ENCODE data around the gene PALMD.

Gene PALMD

DNA sequence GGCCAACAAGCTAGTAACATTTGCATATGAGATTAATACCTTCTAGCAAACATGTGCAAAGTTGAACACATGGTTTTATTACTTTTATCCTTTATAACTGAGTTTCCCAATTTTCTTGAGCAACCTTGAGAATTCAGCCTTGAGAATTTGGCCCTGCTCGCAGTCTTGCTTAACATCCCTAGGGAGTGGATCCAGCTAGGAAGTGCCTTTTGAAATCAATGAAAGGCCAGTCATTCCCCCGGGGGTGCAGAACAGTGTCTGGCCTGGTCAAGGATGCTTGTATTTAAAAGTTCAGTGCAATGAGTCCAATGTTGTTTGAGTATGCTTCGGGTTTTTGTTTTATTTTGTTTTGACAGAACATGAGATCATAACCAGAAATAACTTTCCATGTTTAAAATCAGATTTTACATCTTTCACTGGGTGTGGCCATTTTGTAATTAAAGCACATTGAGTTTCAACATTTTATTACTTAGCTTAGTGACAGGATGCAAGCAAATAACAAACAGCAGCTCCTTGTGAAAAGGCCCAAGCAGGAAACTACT is 16.7 kb downstream of the PALMD start:
- DNase-seq: no peak

DNA sequence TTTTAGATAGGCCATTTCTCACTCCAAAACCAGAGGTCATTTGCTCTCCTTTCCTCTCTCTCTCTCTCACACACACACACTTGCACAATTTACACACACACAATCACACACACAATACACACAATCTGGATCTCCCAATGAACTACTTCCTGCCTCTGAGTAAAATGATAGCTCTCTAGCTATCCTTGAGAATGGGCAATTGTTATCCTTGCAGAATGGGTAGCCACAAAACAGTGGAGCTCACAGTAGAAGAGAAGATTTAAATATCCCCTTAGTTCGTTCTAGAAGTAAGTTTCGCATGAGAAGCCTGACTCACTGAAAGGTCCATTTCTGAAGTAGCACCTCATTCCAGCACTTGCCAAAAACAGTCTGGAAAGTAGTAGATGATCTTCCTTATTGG is 17.6 kb downstream of the PALMD start:
- no peak for DNase-seq

DNA sequence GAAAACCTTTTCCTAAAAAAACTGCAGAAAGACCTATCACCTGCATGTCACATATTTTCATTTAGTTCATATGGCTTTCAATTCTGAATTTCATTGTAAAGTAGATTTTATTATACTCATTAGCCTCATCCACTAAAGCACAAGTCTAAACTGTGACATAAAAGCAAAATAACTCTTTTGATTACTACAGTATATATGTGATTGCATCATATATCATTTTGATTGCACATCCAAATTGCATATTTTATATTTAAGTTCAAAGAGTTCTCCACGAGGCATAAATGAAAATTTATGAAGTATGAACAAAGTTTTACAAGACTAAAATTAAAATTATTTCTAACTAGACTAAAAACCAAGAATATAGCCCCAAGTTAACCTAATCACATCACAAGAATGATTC is 19.3 kb downstream of the PALMD start:
- no peak for DNase-seq

DNA sequence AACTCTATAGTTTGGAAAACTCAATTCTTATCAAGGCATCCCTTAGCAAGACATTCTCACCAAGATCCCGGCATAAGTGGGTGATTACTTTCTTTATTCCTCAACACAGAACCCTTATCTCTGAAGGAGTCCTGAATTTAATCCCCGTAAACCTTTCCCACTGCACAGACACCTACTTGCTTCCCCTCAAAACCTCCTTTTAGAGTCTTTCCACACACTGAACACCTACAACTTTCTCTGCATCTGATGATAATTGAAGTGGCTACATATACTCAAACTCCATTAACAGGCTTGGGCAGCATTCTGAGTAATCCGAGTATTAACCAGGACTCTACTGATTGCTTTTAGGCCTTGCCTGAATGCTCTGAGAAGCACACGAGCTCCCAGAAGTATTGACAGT is 23.5 kb downstream of the PALMD start:
- DNase-seq: no peak

GRCh38 chr1:99669821-99670220 is 23.9 kb downstream of the PALMD start:
- no peak for DNase-seq

- no peak for DNase-seq
Observed at GRCh38 chr1:99670583-99670982, 24.7 kb downstream of the PALMD start.

- DNase-seq: no peak
Observed at GRCh38 chr1:99672038-99672437, 26.1 kb downstream of the PALMD start.

- no peak for DNase-seq
Observed at GRCh38 chr1:99672530-99673213, 26.8 kb downstream of the PALMD start.

DNA sequence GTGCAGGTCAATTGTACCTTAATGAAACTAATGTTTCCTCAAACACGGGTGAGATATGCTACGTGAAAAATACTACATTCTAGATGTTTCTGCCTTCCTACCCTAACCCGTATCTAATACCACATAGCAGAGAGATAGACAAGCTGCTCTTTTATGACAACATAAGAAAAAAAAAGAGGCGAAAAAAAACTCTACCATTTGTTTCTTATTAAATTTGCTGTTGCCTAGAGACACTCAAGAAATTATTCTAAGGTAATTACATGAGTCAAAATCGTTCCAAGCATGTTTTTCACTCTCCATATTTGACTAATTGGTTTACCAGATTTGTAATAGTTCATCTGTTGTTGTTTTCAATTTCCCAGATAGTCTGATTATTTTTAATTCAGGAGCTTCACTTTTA is 27.4 kb downstream of the PALMD start:
- no peak for DNase-seq

DNA sequence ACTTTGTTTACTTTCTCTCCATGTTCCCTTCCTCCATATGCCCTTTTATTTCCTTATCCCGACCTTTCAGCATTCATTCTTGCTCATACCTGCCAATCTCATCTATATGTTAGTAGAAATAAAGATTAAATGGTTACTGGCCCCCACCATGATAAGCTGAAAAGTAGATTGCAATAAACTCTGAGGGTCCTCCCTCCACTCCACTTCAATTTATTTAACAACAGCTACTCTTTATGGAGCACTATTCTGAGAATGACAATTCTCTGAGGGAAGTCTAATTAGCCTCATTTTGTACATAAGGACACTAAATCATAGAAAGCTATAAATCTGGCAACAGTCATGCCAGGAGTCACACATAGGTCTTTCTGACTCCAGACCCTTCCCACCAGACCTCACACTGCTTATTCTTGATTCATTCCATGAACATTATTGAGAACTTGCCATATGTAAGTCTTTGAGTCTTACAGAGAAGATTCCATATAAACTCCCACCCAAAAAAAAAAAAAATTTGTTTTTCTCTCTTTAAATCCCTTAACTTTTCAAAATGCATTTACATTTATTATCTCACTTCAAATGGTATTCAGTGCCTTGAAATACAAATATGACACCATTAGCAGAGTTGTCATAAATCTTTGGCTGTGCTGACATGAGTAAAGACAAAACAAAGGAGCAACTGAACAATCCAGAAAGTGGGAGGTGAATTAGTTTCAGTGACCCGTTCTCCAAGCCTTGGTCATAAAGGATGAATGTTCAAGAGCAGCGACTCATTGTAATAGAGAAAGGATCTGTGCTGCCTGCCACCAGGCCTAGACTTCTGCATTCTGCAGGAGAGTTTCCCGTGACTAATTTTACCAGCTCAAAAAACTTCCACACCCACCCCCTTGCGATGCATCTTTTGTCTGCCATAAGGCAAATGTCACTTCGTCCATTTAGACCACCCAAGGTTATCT is 28.5 kb downstream of the PALMD start:
- DNase-seq: no peak

DNA sequence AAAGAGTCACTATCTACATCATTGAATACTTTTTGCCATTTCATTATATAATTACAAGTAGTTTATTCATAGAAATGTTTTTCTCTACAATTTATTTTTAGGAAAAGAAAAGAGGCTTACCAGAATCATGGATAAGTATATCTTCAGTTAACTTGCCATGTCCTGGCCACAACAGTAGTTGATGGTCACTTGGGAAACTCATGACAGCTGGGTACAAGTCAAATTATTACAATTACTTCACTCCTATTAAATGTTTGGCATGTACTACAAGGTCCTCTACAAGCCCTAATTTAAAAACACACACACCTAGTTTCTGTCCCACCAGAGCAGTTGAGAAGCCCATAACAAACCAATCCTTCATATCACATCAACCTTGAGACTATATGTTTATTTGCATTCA is 29.4 kb downstream of the PALMD start:
- no peak for DNase-seq

GRCh38 chr1:99675994-99676393 is 30.1 kb downstream of the PALMD start:
- no peak for DNase-seq

DNA sequence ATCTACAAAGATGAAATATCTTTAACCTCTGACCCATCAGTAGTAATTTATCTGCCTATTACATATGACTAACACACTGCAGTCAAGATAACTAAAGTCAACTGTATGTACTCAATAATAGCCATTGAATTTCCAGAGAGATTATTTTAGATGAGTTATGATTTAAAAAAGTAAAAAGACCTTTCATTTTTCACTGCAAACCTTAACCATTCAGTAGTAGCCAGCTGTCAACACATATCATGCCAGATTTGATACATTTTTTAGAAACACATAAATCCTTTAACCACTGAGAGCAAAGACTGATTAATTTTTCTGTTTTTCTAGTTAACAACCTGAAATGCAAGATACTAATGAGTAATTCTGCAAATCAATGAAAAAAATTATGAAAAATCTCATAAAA is 31.0 kb downstream of the PALMD start:
- DNase-seq: no peak

- DNase-seq: no peak
Observed at GRCh38 chr1:99677416-99677815, 31.5 kb downstream of the PALMD start.

DNA sequence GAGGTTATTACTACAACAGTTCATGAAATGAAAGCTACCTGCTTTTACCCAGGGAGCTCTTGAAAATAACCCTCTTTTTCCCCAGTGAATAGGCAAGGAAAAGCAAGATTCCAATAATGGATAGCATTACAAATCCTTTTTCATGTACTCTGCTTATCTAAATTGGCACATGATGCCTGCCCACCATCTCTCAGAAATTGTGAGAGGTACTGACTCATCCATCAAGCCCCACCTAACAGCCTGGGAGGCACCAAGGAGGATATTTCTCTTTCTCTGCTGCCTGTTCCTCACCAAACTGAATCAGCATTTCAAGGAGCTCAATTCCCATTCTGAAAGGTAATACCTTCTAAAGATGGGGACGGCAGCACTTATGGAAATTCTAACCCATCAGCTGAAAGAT is 34.4 kb downstream of the PALMD start:
- DNase-seq: no peak

DNA sequence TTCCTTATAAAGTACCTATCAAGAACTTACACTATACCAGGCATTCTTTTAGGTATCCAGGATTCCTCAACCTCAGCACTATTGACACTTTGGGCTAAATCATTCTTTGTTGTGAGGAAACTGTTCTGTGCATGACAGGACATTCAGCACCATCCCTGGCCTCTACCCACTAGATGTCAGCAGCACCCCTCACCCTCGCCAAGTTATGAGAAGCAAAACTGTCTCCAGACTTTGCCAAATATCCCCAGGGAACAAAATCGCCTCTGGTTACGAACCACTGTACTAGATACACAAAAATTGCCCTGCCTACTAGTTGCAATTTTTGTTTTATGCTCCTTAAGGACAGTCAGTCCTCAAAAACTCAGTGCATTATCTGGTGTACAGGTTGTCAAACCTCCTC is 35.7 kb downstream of the PALMD start:
- DNase-seq: no peak

GRCh38 chr1:99682291-99682751 is 36.4 kb downstream of the PALMD start:
- DNase-seq: no peak

- peak; percentile 85 for DNase-seq
Observed at GRCh38 chr1:99685516-99686180, 39.7 kb downstream of the PALMD start.

- DNase-seq: no peak
Observed at GRCh38 chr1:99691175-99691574, 45.3 kb downstream of the PALMD start.

DNA sequence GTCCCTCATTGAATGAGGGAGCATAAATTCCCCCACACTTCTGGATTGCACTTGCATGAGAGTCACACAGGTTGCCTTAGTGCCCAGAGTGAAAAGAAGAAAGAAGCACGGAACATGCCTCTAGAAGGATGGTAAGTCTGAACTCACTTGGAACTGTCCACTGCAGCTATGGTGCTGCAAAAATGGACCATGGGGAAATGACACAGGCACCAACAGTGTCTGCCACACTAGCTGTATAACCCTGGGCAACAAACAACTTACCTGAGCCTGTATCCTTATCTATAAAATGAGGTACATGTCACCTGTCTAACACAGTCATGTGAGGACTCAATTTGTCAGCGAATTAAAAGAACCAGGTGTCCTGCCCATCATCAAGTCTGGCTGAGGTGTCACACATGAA is 50.7 kb downstream of the PALMD start:
- no peak for DNase-seq

DNA sequence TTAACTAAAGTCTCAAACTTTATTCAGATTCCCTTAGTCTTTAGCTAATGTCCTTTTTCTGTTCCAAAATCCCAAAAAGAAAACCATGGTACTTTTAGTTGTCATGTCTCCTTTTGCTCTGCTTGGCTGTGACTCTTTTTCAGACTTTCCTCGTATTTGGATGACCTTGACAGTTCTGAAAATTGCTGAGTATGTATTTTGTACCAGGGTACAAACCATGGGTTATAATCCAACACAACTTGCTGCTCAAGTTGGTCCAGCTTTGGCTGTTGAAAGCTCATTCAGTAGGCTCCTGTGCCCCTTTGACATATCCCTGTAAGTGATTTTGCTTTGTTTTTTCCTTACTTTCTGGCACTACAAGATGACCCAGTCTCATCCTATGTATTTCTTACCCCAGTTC is 51.7 kb downstream of the PALMD start:
- DNase-seq: no peak

GRCh38 chr1:99700020-99700419 is 54.1 kb downstream of the PALMD start:
- no peak for DNase-seq

GRCh38 chr1:99702221-99702620 is 56.3 kb downstream of the PALMD start:
- DNase-seq: no peak
